ENCODE data around the gene CTSD. TPM values are rescaled to one million over a fixed set of nuclear protein-coding genes. Genes with fewer than 3 reads are reported as not detected.
A peak's percentile ranks its signal among the peaks of the same experiment; 100 is the strongest.
"Not testable (repeated sequence)": the region's sequence is repeated elsewhere in the genome, so short reads cannot be mapped to it uniquely, and the experiment has no call there.

CTSD gene
- 10 to 100 TPM; 38.0 to 59.1 TPM for total RNA-seq

GRCh38 chr11:1763796-1764661 is at the start of gene CTSD:
Gene CTSD (minus strand): TSS chr11:1763927. CDS start chr11:1763859, 68 bp downstream.
- Mint-ChIP-seq H3K4me3 (peak within 1 kb of the TSS; percentile 86), H3K36me3 (ENCODE audit: low read depth) (no peaks in the 10 kb centered on the region), H3K27me3 (no peaks in the 10 kb centered on the region), H3K9me3 (no peaks in the 10 kb centered on the region), H3K27ac (peak within 1 kb of the TSS; percentile 90), H3K4me1 (no peaks in the 10 kb centered on the region)
- ATAC-seq (replicated peaks): peak; percentile 91

GRCh38 chr11:1813356-1813755 is 49.6 kb upstream of the CTSD start:
- ATAC-seq (replicated peaks); H3K4me1 Mint-ChIP-seq; H3K36me3 Mint-ChIP-seq (ENCODE audit: low read depth); H3K9me3 Mint-ChIP-seq; H3K27ac Mint-ChIP-seq; H3K27me3 Mint-ChIP-seq; H3K4me3 Mint-ChIP-seq: not testable (repeated sequence)

- no peak for ATAC-seq (replicated peaks)
- no peaks in the 10 kb centered on the region for H3K36me3 Mint-ChIP-seq (ENCODE audit: low read depth)
- no peak overlapping the region for H3K4me3 Mint-ChIP-seq
- no peaks in the 10 kb centered on the region for H3K9me3 Mint-ChIP-seq
- no peaks in the 10 kb centered on the region for H3K4me1 Mint-ChIP-seq
- H3K27ac Mint-ChIP-seq: no peak overlapping the region
- H3K27me3 Mint-ChIP-seq: peaks cover 7% of the 10 kb centered on the region
Measured at GRCh38 chr11:1812801-1813200, 49.1 kb upstream of the CTSD start.

GRCh38 chr11:1812274-1812673 is 48.5 kb upstream of the CTSD start:
- Mint-ChIP-seq H3K27ac (no peak overlapping the region), H3K4me3 (no peak overlapping the region), H3K36me3 (ENCODE audit: low read depth) (no peaks in the 10 kb centered on the region), H3K27me3 (peaks cover 7% of the 10 kb centered on the region), H3K9me3 (no peaks in the 10 kb centered on the region), H3K4me1 (no peaks in the 10 kb centered on the region)
- no peak for ATAC-seq (replicated peaks)

- Mint-ChIP-seq H3K4me3 (no peak overlapping the region), H3K36me3 (ENCODE audit: low read depth) (no peaks in the 10 kb centered on the region), H3K4me1 (no peaks in the 10 kb centered on the region), H3K27ac (no peak overlapping the region), H3K9me3 (no peaks in the 10 kb centered on the region), H3K27me3 (peaks cover 7% of the 10 kb centered on the region)
- ATAC-seq (replicated peaks): no peak
Measured at GRCh38 chr11:1810761-1811160, 47.0 kb upstream of the CTSD start.

GRCh38 chr11:1807264-1807995 is 43.7 kb upstream of the CTSD start:
- ATAC-seq (replicated peaks): no peak
- peaks cover 3% of the 10 kb centered on the region for H3K27me3 Mint-ChIP-seq
- H3K36me3 Mint-ChIP-seq (ENCODE audit: low read depth): no peaks in the 10 kb centered on the region
- no peaks in the 10 kb centered on the region for H3K9me3 Mint-ChIP-seq
- no peak overlapping the region for H3K4me3 Mint-ChIP-seq
- H3K4me1 Mint-ChIP-seq: no peaks in the 10 kb centered on the region
- H3K27ac Mint-ChIP-seq: no peak overlapping the region

GRCh38 chr11:1805525-1805924 is 41.8 kb upstream of the CTSD start:
- no peak overlapping the region for H3K27ac Mint-ChIP-seq
- H3K4me3 Mint-ChIP-seq: no peak overlapping the region
- no peaks in the 10 kb centered on the region for H3K4me1 Mint-ChIP-seq
- no peaks in the 10 kb centered on the region for H3K36me3 Mint-ChIP-seq (ENCODE audit: low read depth)
- peaks cover 12% of the 10 kb centered on the region for H3K27me3 Mint-ChIP-seq
- no peaks in the 10 kb centered on the region for H3K9me3 Mint-ChIP-seq
- no peak for ATAC-seq (replicated peaks)

- not testable (repeated sequence) for H3K9me3 Mint-ChIP-seq; H3K4me3 Mint-ChIP-seq; H3K4me1 Mint-ChIP-seq; ATAC-seq (replicated peaks); H3K27ac Mint-ChIP-seq; H3K36me3 Mint-ChIP-seq (ENCODE audit: low read depth); H3K27me3 Mint-ChIP-seq
Measured at GRCh38 chr11:1803835-1804519, 40.2 kb upstream of the CTSD start.

- Mint-ChIP-seq H3K4me3 (no peak overlapping the region), H3K9me3 (no peaks in the 10 kb centered on the region), H3K27ac (no peak overlapping the region), H3K27me3 (peaks cover 9% of the 10 kb centered on the region), H3K4me1 (no peaks in the 10 kb centered on the region), H3K36me3 (ENCODE audit: low read depth) (no peaks in the 10 kb centered on the region)
- ATAC-seq (replicated peaks): no peak
Measured at GRCh38 chr11:1803246-1803645, 39.5 kb upstream of the CTSD start.

GRCh38 chr11:1797391-1798125 is 33.8 kb upstream of the CTSD start:
- H3K36me3 Mint-ChIP-seq (ENCODE audit: low read depth): no peaks in the 10 kb centered on the region

GRCh38 chr11:1796413-1797011 is 32.8 kb upstream of the CTSD start:
- no peak for ATAC-seq (replicated peaks)
- H3K27me3 Mint-ChIP-seq: peaks cover 21% of the 10 kb centered on the region
- H3K4me3 Mint-ChIP-seq: no peak overlapping the region
- no peaks in the 10 kb centered on the region for H3K4me1 Mint-ChIP-seq
- no peaks in the 10 kb centered on the region for H3K36me3 Mint-ChIP-seq (ENCODE audit: low read depth)
- no peaks in the 10 kb centered on the region for H3K9me3 Mint-ChIP-seq
- no peak overlapping the region for H3K27ac Mint-ChIP-seq

More at GRCh38 chr11:1797391-1798125, 33.8 kb upstream of the CTSD start:
- peaks cover 20% of the 10 kb centered on the region for H3K27me3 Mint-ChIP-seq
- H3K9me3 Mint-ChIP-seq: no peaks in the 10 kb centered on the region
- no peak overlapping the region for H3K4me3 Mint-ChIP-seq
- no peak overlapping the region for H3K27ac Mint-ChIP-seq
- H3K4me1 Mint-ChIP-seq: no peaks in the 10 kb centered on the region
- ATAC-seq (replicated peaks): no peak

- no peaks in the 10 kb centered on the region for H3K36me3 Mint-ChIP-seq (ENCODE audit: low read depth)
Measured at GRCh38 chr11:1793081-1793480, 29.4 kb upstream of the CTSD start.

GRCh38 chr11:1792461-1792860 is 28.7 kb upstream of the CTSD start:
- peaks cover 12% of the 10 kb centered on the region for H3K27me3 Mint-ChIP-seq
- H3K9me3 Mint-ChIP-seq: no peaks in the 10 kb centered on the region
- no peaks in the 10 kb centered on the region for H3K36me3 Mint-ChIP-seq (ENCODE audit: low read depth)
- no peaks in the 10 kb centered on the region for H3K4me1 Mint-ChIP-seq
- H3K4me3 Mint-ChIP-seq: peak overlapping the region; percentile 55
- H3K27ac Mint-ChIP-seq: no peak overlapping the region
- no peak for ATAC-seq (replicated peaks)

More at GRCh38 chr11:1793081-1793480, 29.4 kb upstream of the CTSD start:
- Mint-ChIP-seq H3K4me3 (peak overlapping the region; percentile 55), H3K27ac (no peak overlapping the region), H3K4me1 (no peaks in the 10 kb centered on the region), H3K27me3 (peaks cover 12% of the 10 kb centered on the region), H3K9me3 (no peaks in the 10 kb centered on the region)
- no peak for ATAC-seq (replicated peaks)

- no peaks in the 10 kb centered on the region for H3K36me3 Mint-ChIP-seq (ENCODE audit: low read depth)
- ATAC-seq (replicated peaks): no peak
- H3K4me3 Mint-ChIP-seq: no peak overlapping the region
Measured at GRCh38 chr11:1791912-1792311, 28.2 kb upstream of the CTSD start.

More at GRCh38 chr11:1791912-1792311, 28.2 kb upstream of the CTSD start:
- no peak overlapping the region for H3K27ac Mint-ChIP-seq
- no peaks in the 10 kb centered on the region for H3K4me1 Mint-ChIP-seq
- H3K9me3 Mint-ChIP-seq: no peaks in the 10 kb centered on the region
- H3K27me3 Mint-ChIP-seq: peaks cover 11% of the 10 kb centered on the region
